Fibroblast of upper back skin (primary cell): Measurements from ENCODE around the gene NFATC4.

Source experiments
- DNase-seq: peaks from one replicate; pipeline ENCODE4 v3.0.0-alpha.2; 2013

Gene NFATC4

GRCh38 chr14:24411443-24412389 lies 43.7 kb downstream of the NFATC4 start:
- peak; percentile 51 for DNase-seq

- DNase-seq = no peak
These were observed 46.1 kb downstream of the NFATC4 start for GRCh38 chr14:24414077-24414476.

GRCh38 chr14:24414732-24415420 lies 46.9 kb downstream of the NFATC4 start:
- no peak for DNase-seq

GRCh38 chr14:24415421-24416253 lies 47.7 kb downstream of the NFATC4 start:
- no peak for DNase-seq

- no peak for DNase-seq
These were observed 48.4 kb downstream of the NFATC4 start for GRCh38 chr14:24416254-24416931.

- DNase-seq = no peak
These were observed 49.1 kb downstream of the NFATC4 start for GRCh38 chr14:24416932-24417619.

- no peak for DNase-seq
These were observed 50.0 kb downstream of the NFATC4 start for GRCh38 chr14:24417832-24418491.

GRCh38 chr14:24418492-24418873 lies 50.5 kb downstream of the NFATC4 start:
- DNase-seq = no peak

GRCh38 chr14:24422261-24422660 lies 54.3 kb downstream of the NFATC4 start:
- DNase-seq = no peak

- no peak for DNase-seq
These were observed 55.0 kb downstream of the NFATC4 start for GRCh38 chr14:24422694-24423601.

GRCh38 chr14:24425704-24426103 lies 57.7 kb downstream of the NFATC4 start:
- peak; percentile 77 for DNase-seq

GRCh38 chr14:24426150-24426911 lies 58.3 kb downstream of the NFATC4 start:
- no peak for DNase-seq

- no peak for DNase-seq
These were observed 59.0 kb downstream of the NFATC4 start for GRCh38 chr14:24426912-24427536.

- DNase-seq = no peak
These were observed 59.8 kb downstream of the NFATC4 start for GRCh38 chr14:24427537-24428508.

- no peak for DNase-seq
These were observed 60.8 kb downstream of the NFATC4 start for GRCh38 chr14:24428628-24429394.
